HG02840 (cell line): ENCODE measurements around the gene NRDC.
"Not testable (repeated sequence)": the region's sequence is repeated elsewhere in the genome, so short reads cannot be mapped to it uniquely, and the experiment has no call there.

Experiments
- ATAC-seq: cut with Tn5 transposase; IDR thresholded peaks from one replicate; pipeline ENCODE4 v1.9.1; 2021; ENCODE audit warnings: mild to moderate bottlenecking, moderate library complexity, moderate number of reproducible peaks; ENCODE audit not compliant: unreplicated experiment, low FRiP score

The NRDC gene

GRCh38 chr1:51898090-51898734 lies 19.7 kb upstream of the NRDC start:
- ATAC-seq = no peak

GRCh38 chr1:51897699-51898031 lies 19.1 kb upstream of the NRDC start:
- ATAC-seq = no peak

- not testable (repeated sequence) for ATAC-seq
Measured at GRCh38 chr1:51894748-51895147, 16.2 kb upstream of the NRDC start.

GRCh38 chr1:51878308-51878615 lies 265 bp downstream of the NRDC start:
- peak; percentile 18 for ATAC-seq

GRCh38 chr1:51877434-51878307 lies 856 bp downstream of the NRDC start:
- no peak for ATAC-seq

- no peak for ATAC-seq
Measured at GRCh38 chr1:51875836-51876235, 2.7 kb downstream of the NRDC start.

- no peak for ATAC-seq
Measured at GRCh38 chr1:51875291-51875772, 3.2 kb downstream of the NRDC start.

- not testable (repeated sequence) for ATAC-seq
Measured at GRCh38 chr1:51873270-51873669, 5.3 kb downstream of the NRDC start.

GRCh38 chr1:51871351-51871975 lies 7.1 kb downstream of the NRDC start:
- no peak for ATAC-seq

- no peak for ATAC-seq
Measured at GRCh38 chr1:51870603-51871350, 7.8 kb downstream of the NRDC start.

GRCh38 chr1:51867479-51868232 lies 10.9 kb downstream of the NRDC start:
- no peak for ATAC-seq

GRCh38 chr1:51863384-51863783 lies 15.1 kb downstream of the NRDC start:
- no peak for ATAC-seq

- no peak for ATAC-seq
Measured at GRCh38 chr1:51861669-51862068, 16.9 kb downstream of the NRDC start.

GRCh38 chr1:51859735-51860134 lies 18.8 kb downstream of the NRDC start:
- no peak for ATAC-seq

- ATAC-seq = no peak
Measured at GRCh38 chr1:51859333-51859732, 19.2 kb downstream of the NRDC start.

GRCh38 chr1:51858892-51859291 lies 19.6 kb downstream of the NRDC start:
- no peak for ATAC-seq

- ATAC-seq = no peak
Measured at GRCh38 chr1:51856745-51857144, 21.8 kb downstream of the NRDC start.

GRCh38 chr1:51855624-51856023 lies 22.9 kb downstream of the NRDC start:
- ATAC-seq = no peak

- no peak for ATAC-seq
Measured at GRCh38 chr1:51853360-51853759, 25.2 kb downstream of the NRDC start.

GRCh38 chr1:51851882-51852396 lies 26.6 kb downstream of the NRDC start:
- ATAC-seq = no peak
